GM18870 (cell line): ENCODE results near the gene NIPBL.
"Not testable (repeated sequence)": the region's sequence is repeated elsewhere in the genome, so short reads cannot be mapped to it uniquely, and the experiment has no call there.

Experiments
- ATAC-seq: cut with Tn5 transposase; IDR thresholded peaks from one replicate; pipeline ENCODE4 v1.9.1; 2021; ENCODE audit warnings: moderate library complexity; ENCODE audit not compliant: unreplicated experiment

NIPBL gene

GRCh38 chr5:36944607-36945225 is 68.1 kb downstream of the NIPBL start:
- ATAC-seq, result no peak

- ATAC-seq, result no peak
These were observed 69.1 kb downstream of the NIPBL start for GRCh38 chr5:36945687-36946086.

- ATAC-seq, result no peak
These were observed 69.5 kb downstream of the NIPBL start for GRCh38 chr5:36946101-36946500.

- no peak for ATAC-seq
These were observed 71.5 kb downstream of the NIPBL start for GRCh38 chr5:36948041-36948440.

GRCh38 chr5:36948650-36949049 is 72.1 kb downstream of the NIPBL start:
- no peak for ATAC-seq

- ATAC-seq, result no peak
These were observed 73.0 kb downstream of the NIPBL start for GRCh38 chr5:36949593-36949992.

GRCh38 chr5:36950586-36951457 is 74.3 kb downstream of the NIPBL start:
- ATAC-seq, result no peak

GRCh38 chr5:36953043-36953442 is 76.5 kb downstream of the NIPBL start:
- ATAC-seq, result no peak

GRCh38 chr5:36957953-36958537 is 81.5 kb downstream of the NIPBL start:
- ATAC-seq, result no peak

GRCh38 chr5:36958612-36959011 is 82.0 kb downstream of the NIPBL start:
- ATAC-seq, result no peak

- no peak for ATAC-seq
These were observed 88.6 kb downstream of the NIPBL start for GRCh38 chr5:36965179-36965578.

GRCh38 chr5:36969700-36970395 is 93.3 kb downstream of the NIPBL start:
- no peak for ATAC-seq

- no peak for ATAC-seq
These were observed 101.6 kb downstream of the NIPBL start for GRCh38 chr5:36978196-36978595.

GRCh38 chr5:36982146-36982545 is 105.6 kb downstream of the NIPBL start:
- no peak for ATAC-seq

- no peak for ATAC-seq
These were observed 108.8 kb downstream of the NIPBL start for GRCh38 chr5:36985387-36985786.

GRCh38 chr5:36988396-36988795 is 111.8 kb downstream of the NIPBL start:
- ATAC-seq, result no peak

GRCh38 chr5:36998578-36998977 is 122.0 kb downstream of the NIPBL start:
- no peak for ATAC-seq

- no peak for ATAC-seq
These were observed 125.7 kb downstream of the NIPBL start for GRCh38 chr5:37002176-37002751.

- no peak for ATAC-seq
These were observed 128.7 kb downstream of the NIPBL start for GRCh38 chr5:37005252-37005651.

GRCh38 chr5:37005946-37006540 is 129.5 kb downstream of the NIPBL start:
- no peak for ATAC-seq

GRCh38 chr5:37013181-37013580 is 136.6 kb downstream of the NIPBL start:
- not testable (repeated sequence) for ATAC-seq
